Ishikawa (cell line): Measurements from ENCODE around the gene NTM.

ENCODE experiments used
- YY1 ChIP-seq: IDR thresholded peaks from 2 replicates; pipeline ENCODE4 v1.6.1; 2012; ENCODE audit warnings: low read depth
- TF ChIP-seq, protein P1 (sequence below): IDR thresholded peaks from 2 replicates; pipeline ENCODE4 v1.6.1; 2012; ENCODE audit warnings: low read depth, mild to moderate bottlenecking

DNA sequence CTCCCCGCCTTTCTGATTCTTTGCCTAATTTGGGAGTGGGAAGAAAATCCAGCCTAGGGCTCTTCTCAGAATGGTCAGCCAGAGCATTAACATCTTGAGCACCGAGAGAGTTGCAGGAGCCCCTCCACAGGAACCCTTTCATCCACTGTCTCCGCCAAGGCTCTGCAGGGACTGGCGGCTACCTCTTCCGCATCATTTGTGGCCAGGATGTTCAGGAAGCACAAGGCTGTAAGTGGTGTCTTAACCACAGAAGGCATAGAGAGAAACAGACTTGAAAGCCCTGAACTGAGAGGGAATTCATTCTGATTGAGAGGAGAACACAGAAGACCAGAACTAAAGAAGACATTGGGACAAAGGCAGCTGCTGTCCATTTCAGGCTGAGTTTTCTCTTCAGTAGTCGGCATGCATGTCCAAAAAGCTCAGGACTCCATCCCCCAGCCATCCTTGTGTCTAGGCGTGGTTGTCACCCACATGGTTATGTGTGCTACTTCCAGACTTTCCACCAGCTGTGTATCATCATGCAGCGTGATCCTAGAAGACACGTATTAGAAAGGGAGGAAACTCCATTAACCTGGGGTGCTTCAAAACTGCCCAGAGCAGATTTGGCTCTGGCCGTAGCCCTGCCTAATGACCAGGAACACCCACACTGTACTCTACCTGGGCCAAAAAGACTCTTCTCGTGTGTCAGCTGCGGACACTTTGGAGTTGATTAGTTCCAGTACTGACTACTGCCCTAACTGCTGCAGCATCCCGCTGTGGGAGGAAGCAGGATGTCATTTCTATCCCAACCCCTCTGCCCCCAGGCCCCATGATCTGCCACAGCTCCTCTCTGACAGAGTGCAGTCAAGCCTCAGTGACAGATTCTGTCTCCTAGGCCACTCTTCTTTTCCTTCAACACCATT is 725.1 kb downstream of the NTM start:
- TF ChIP-seq, protein P1, sequence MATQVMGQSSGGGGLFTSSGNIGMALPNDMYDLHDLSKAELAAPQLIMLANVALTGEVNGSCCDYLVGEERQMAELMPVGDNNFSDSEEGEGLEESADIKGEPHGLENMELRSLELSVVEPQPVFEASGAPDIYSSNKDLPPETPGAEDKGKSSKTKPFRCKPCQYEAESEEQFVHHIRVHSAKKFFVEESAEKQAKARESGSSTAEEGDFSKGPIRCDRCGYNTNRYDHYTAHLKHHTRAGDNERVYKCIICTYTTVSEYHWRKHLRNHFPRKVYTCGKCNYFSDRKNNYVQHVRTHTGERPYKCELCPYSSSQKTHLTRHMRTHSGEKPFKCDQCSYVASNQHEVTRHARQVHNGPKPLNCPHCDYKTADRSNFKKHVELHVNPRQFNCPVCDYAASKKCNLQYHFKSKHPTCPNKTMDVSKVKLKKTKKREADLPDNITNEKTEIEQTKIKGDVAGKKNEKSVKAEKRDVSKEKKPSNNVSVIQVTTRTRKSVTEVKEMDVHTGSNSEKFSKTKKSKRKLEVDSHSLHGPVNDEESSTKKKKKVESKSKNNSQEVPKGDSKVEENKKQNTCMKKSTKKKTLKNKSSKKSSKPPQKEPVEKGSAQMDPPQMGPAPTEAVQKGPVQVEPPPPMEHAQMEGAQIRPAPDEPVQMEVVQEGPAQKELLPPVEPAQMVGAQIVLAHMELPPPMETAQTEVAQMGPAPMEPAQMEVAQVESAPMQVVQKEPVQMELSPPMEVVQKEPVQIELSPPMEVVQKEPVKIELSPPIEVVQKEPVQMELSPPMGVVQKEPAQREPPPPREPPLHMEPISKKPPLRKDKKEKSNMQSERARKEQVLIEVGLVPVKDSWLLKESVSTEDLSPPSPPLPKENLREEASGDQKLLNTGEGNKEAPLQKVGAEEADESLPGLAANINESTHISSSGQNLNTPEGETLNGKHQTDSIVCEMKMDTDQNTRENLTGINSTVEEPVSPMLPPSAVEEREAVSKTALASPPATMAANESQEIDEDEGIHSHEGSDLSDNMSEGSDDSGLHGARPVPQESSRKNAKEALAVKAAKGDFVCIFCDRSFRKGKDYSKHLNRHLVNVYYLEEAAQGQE, result no peak
- no peak for TF ChIP-seq YY1
